Activated naive CD4-positive, alpha-beta T cell (primary cell): Measurements from ENCODE around the gene ELK4.
"Not testable (repeated sequence)": the region's sequence is repeated elsewhere in the genome, so short reads cannot be mapped to it uniquely, and the experiment has no call there.

Source experiments
- DNase-seq, 4 experiments: peaks; one replicate each; lab custom pipeline; 2025; lab: John Stamatoyannopoulos, UW

ELK4 gene

DNA sequence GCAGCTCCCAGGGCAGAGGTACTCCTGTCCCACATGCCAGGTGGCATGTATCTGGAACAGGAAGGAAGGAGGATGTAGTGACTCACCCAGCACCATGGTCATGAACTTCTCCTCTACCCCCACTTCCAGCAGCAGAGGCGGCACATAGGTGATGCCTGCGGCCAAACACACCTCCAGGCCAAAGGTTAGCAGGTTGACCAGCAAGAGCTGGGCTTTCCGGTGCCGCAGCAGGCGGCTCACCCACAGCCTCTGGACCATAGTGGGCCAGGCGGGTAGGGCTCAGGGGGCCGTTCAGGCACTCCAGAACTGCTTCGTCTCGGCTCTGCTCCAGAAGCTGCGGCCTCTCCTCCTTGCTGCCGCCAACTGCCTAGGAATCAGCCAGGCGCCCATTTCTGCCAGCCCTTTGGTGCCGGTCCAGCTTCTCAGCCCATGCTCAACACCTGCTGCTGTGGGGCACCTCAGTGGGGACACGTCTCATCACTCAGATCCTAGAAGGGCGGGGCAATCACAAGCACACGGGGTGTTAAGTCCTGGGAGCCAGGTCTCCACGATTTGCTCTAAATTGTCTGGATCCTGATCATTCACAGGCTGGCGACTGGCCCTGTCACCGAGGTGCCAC, 32.7 kb upstream of the ELK4 start:
- DNase-seq = no peak

DNA sequence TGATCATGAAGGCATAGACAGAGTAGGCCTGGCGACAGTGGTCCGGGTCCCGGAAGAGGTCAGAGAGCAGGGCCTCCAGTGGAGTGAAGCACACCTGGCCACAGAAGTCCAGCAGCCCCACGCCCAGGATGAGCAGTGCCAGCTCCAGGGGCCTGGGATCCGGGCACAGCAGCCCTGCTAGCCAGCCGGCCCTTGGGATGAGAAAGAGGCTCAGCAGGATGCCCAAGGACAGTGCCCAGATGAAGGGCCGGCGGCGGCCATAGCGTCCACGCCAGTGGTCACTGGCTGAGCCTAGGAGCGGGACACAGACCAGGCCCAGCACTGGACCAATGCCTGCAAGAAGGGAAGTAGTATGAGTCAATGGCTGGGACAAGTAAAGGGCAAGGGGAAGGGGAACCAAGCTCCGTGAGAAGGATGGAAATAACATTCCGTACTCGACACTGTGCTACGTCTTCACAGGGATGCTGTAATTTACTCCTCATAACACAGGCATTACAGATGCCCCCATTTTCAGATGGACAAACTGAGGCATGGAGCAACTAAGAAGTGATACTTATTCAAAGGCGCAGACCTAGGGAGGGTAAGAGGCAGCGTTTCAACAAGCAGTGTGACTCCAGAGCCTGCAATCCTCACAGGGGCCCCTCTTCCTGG, 31.6 kb upstream of the ELK4 start:
- DNase-seq = no peak

DNA sequence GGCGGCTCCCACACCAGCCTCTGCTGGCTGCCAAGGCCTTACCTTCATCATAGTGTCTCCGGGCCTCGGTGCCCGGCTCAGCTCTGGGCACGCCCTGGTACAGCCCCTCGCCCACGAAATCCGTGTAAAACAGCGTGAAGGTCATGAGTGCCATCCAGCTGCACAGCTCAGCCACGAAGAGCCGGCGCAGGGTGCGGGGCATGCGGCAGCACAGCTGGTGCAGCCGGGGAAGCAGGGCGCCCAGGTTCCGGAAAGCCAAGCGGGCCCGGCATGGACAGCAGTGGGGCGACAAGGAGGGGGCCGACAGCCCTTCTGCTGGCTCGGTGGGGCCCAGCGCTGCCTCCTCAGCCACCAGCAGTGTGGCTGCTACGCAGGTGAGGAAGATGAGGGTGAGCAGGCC, 31.0 kb upstream of the ELK4 start:
- no peak for DNase-seq

DNA sequence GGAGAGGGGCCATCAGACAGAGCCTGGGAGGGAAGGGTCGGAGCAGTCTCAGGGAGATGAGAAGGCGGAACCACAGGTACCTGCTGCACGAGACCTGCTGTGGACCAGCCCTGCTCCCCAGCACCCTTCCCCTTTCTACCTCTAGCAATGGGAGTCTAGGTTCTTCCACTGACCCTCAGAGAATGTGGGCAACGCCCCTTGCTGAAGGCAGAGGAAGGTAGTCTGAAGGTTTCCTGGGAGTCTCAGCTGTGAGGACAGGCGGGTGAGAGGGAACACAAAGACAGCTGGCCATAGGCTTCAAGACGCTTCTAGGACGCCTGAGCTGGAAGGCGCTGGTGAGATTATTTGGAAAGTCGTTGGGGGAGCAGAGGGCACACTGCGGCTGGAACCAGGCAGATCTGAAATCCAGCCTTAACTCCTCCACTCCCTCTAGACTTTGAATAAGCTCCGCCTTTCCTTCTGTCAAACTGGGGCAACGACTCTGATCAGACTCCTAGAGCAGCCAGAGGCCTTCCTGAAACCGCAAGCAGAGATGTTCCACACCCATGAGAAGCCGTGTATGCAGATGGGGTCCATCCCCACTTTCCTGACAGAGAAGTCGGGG, 30.4 kb upstream of the ELK4 start:
- no peak for DNase-seq

DNA sequence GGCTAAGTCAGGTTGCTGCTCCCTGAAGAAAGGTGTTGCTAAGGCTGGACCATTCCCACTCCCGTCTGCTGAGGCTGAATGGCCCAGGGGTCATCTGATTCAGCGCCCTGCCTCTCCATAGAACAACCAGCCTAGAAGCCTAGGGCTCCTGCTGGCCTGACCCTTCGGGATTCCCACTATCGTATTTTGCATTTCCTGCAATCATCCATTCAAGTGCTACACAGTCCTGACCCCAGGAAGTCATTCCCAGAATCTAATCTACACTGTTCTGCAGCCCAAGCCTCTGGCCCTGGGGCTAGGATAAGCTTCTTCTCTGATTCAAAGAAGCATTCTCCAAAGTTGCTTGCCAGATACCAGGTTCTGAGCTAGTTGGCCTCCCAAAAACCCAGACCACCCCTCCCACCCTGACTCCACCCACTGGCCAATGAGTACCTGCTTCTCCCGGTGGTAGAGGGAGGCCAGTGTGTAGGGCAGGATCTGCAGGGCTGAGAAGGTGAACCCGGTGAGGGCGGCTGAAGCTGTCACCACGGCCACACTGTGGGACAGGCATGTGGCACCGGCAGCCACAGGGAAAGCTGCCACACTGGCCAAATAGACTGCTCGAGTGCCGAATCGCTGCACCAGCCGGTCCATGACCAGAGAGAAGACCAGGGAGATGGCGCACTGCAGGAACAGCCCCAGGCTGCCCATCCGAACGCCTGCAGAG, 29.8 kb upstream of the ELK4 start:
- no peak for DNase-seq

DNA sequence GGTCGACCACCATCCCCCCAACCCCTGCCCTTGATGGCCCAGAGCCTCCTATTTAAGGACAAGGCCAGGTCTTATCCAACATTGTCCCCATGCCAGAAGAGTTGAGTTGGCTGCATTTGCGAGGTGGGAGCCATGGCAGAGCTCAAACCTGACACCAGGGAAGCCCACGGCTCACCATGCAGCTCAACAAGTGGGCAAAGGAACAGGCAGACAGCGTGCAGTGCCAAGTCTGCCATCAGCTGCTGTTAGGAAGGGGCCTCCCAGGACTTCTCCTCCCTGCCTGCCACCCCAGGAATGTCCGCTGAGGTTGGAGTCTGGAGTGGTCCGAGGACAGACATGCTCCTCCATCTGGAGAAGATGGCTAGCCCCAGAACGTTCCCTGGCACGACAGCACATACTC, 28.6 kb upstream of the ELK4 start:
- DNase-seq = no peak

DNA sequence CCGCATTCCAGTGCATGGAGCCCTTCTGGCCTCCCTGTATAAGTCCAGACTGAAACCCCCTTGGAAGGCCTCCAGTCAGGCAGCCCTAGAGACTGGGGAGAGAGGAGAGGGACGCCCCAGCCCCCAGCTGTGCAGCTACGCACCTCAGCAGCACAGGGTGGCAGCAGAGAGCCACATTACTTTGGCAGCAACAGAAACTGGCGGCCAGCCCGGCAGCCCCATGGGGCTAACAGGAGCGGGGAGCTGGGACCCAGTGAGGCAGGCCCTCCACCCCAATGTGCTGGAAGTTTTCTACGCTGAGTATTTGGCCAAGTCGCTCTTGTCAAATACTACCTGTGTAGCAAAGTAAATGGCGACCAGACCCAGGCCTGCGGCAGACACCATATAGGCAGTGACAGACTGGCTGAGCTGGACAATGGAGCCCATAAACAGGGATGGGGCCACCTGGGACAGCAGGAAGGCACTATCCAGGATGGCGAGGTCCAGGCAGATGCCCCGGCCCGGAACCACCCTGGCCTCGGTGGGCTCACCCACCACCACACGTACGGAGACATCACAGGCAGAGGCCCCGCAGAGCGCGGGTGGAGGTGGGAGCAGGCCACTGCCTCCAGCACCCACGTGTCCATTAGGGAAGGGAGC, 27.3 kb upstream of the ELK4 start:
- peak; percentile 34 to 71 (median 54) for DNase-seq

DNA sequence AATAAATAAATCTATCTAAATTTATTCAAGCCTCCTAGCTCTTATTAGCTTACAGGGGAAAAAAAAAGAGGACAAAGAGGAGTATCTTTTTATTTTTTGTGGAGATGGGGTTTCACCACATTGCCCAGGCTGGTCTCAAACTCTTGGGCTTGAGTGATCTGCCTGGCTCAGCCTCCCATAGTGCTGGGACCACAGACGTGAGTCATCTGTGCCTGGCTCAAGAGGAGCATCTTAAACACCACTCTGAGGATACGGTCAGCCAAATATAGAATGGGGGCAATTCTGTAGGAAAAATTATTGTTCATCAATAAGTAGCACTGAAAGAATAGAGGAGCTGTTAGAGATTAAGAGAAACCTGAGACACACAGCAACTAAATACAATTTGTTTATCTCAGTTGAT, 24.4 kb upstream of the ELK4 start:
- no peak for DNase-seq

DNA sequence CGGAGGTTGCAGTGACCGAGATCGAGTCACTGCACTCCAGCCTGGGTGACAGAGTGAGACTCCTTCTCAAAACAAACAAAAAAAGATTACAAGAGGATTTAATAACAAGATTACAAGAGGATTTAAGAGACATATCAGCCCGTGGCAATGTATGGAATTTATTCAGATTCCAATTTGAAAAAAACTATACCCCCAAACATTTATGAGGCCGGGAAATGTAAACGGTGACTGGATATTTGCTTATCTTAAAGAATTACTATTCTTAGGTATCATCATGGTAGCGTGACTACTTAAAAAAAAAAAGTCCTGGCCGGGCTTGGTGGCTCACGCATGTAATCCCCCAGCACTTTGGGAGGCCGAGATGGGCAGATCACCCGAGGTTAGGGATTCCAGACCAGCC, 21.2 kb upstream of the ELK4 start:
- DNase-seq = no peak

DNA sequence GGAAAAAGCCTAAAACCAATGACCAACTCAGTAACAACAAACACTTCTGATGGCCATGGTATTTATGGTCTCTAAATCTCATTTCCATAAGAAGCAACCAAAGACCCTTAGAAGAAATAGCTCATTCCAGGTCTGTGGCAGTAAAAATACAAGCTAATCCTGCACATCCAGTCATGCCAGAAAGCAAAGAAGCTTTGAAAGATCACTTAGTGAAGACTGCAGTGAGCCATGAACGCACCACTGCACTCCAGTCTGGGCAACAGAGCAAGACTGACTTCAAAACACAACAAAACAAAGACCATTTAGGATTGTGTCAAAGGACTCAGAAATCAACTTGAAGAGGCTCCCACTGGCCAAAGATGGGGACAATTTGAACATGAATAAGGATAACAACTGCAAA, 18.4 kb upstream of the ELK4 start:
- DNase-seq = no peak

DNA sequence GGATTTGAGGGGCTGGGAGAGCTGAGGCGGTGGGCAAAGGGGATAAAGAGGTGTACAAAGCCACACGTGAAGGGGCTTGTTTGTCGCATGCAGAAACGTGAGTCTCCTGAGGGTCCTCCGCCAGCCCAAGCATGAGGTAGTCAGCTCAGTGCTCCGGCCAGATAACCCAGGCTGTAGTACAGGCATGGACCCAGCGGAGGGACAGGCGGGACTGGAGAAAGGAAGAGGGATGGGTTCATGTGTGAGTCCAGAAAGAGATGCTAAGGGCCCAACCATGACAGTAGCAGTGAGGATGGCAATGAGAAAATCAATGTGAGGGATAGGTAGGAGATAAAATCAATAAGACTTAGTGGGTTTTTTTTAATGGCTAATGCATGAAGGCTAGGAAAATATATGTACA, 13.7 kb upstream of the ELK4 start:
- DNase-seq = no peak

DNA sequence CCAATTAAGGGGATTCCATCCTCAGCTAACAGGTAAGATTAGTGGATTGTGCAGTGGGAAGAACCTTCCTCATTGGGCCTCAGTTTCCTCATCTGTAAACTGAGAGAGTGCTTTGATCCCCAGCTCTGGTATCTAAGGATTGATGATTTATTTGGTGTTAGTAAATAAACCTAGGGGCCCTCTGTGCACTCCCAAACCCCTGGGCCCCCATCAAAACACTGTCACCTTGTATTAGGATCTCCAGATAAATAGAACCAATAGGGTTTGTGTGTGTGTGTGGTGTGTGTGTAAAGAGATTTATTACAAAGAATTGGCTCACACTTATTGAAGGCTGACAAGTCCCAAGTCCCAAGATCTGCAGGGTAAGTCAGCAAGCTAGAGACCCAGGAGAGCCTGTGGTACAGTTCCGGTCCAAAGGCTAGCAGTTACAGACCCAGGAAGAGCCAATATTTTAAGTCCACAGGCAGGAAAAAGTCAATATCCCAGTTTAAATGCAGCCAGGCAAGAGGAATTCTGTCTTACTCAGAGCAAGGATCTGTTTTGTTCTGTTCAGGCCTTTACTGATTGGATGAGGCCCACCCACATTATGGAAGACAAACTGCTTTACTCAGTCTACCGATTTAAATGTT, 11.0 kb upstream of the ELK4 start:
- no peak for DNase-seq

DNA sequence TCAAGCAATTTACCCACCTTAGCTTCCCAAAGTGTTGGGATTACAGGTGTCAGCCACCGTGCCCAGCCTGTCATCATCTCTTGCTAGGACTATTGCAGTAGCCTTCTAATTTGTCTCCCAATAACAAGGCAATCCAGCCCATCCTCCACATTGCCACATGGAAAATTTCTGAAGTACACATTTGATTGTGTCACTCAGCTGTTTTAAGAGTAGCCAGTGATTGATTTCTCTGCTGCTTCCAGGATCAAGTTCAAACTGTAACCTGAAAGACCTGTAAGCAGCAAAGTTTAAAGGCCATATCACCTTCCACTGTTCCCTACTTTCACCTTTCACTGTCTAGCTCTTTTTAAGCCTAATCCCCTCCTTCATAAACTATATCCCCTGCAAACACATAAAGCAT, 7.8 kb upstream of the ELK4 start:
- DNase-seq = no peak

DNA sequence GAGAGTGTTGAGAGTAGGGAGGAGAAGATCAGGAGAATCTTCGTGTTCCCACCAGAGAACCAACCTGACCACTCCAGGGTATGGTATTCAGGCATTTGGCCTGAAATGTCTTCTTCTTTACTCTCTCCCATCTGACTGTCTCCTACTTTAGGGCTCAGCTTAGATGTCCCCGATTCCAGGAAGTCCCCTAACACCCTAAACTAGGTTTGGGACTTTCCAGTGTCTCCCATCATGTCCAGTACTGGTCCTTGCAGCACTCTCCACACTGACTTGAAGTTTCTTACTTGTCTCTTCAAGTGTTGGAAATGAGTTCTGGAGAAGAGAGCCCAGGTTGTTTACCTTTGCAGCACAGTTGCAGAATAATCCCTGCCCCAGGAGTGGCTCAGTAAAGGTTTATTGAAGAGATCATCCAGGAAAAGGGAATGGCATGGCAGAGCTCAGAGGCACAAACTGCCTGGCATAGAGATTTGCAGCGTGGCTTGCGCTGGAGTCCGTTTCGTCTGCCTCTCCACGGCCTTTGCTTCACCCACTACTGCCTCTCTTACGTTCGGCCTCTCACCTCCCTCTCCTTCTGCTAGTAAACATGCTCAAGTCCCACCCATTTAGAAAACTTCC, 6.2 kb upstream of the ELK4 start:
- DNase-seq = no peak

DNA sequence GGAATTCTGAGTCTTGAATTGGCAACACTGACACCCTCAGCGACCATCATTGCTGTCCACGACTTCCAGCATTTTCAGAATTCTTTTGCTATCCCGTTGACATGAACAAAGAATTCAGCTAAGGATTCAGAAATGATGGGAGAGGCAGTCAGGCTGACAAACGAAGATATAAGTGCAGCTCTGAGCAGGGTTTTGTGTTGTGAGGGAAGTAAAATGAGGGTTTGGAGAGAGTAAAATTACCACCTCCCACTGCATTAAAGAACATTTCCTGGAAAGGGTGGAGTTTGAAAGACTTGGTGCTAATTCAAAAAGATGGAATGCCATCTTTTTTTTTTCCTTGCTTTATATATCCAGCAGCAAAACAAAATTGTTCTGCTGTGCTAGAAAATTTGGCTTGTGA, 4.9 kb upstream of the ELK4 start:
- no peak for DNase-seq

DNA sequence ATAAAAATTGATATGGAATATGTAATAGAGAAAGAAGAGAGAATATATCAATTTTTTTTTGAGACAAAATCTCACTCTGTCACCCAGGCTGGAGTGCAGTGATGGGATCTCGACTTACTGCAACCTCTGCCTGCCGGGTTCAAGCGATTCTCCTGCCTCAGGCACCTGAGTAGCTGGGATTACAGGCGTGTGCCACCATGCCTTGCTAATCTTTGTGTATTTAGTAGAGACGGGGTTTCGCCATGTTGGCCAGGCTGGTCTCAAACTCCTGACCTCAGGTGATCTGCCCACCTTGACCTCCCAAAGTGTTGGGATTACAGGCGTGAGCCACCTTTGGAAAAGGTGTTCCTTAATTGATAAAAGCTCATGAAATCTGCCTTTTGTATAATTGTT, 4.3 kb upstream of the ELK4 start:
- DNase-seq = not testable (repeated sequence)

DNA sequence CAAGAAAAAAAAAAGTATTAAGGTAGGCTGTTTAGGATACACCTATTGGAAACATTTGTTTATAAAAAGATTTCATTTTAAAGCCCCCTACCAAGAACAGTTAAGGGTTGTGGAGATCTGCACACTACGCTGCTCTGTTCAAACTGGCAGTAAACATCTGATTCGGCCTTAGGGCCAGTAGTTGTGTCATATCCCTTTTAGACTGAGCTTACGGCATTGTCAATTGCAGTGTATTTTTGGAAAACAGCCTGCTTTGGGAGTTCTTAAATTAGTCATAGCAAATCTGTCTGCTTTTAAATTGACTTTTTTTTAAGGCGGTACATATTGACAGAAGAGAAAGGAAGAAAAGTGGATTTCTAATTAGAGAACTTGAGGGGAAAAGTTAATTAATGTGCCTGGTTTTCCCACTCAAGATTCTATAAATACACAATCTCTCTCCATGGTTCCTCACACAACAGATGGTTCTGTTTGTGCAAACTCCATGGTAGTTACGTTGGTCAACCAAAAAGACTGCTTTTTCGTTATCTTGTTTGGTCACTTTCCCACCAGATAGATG, 1.7 kb upstream of the ELK4 start:
- DNase-seq = no peak

DNA sequence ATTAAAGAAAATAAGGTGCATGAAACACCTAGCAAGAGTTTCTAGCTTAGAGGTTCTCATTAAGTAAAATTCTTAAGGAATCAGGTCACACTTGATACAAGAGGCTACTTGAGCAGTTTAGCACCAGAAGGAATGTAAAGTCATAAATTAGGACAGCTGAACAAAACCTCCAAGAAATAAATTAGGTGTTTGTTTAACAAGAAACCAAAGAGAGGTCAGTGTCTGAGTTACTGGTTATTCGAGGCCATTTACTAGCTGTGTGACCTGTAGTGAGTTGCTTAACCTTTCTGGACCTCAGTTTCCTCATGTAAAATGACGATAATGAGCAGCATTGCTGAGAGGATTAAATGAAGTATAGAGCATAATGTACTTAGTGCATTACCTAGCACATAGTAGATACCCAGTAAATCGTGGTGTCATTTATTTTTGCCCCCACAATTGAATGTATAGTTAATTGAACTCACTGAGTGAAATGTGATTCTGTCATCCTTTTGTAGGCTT, 908 bp upstream of the ELK4 start:
- DNase-seq = no peak

DNA sequence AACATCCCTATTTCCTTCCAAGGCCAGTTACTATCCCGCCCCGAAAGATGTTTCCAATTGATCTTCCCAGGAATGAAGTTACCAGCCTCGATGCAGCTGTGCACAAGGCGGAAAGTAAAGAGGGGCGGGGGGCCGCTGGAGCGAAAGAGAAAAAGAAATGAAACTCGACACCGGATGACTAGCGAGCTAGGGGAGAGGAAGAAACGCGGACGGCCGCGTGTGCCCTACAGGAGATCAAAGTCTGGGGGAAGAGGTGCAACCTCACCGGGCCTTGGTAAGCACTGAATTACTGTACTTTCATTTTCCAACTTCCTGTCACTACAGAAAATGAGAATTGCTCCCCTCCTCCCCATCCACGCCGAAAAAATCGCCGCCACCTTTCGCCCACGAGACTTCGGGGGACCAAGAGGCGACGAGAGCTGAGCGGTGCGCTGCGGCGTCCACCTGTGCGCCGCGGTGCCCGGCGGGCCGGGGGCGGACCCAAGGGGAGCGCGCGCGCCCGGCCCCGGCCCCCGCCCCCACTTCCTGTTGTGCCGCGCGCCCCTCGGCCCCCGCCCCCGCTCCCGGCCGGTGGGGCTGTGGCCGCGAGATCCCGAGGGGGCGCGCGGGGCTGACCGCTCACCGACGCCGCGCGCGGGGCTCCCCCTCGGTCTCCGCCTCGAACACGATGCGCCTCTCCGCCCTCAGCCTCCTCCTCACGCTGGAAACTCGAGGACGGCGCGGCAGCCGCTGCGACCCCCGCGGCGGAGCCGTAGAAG, 622 bp downstream of the ELK4 start:
- peak; percentile 51 to 72 (median 60) for DNase-seq

DNA sequence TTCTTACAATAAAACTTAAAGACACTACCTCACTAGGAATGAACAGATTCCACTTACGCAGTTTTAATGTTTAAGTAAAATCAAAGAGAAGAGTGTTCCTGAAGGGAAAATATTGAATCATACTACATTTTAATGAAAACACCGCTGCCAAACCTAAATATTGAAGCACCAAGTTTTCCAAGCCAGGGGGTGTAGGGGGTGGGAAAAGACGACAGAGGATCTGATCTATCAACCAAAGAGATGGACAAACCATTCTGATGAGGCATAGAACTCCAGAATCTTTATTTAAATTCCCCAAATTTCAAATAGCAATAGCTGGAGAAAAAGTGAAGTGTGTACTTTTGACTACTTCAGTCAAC, 1.2 kb downstream of the ELK4 start:
- no peak for DNase-seq

DNA sequence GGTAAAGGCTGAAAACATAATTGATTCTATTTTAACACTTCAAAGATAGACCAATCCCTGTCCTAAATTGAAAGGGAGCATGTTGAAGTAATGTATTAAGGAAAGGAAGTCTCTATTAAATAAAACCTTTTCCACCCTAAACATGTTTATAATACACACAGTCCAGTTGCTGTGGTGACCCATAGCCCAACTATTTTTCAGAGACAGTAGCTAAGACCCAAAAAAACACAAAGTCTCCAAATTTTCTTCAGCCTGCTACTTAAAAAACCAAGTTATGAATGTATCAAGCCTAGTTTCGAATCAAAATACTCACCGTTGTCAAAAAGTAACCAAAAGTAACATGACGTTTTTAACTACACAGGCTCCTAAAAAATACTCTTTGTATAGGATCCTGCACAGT, 1.6 kb downstream of the ELK4 start:
- DNase-seq = no peak
